Parathyroid adenoma (tissue), 2 donors: ENCODE measurements around the gene ARRB2.
A peak's percentile ranks its signal among the peaks of the same experiment; 100 is the strongest.
"Not testable (repeated sequence)": the region's sequence is repeated elsewhere in the genome, so short reads cannot be mapped to it uniquely, and the experiment has no call there.

Experiments used
- H2AFZ ChIP-seq: fragments of 300-600 bp; sonication (generic); one replicate; pipeline ENCODE4 v1.7.0; 2017; ENCODE audit warnings: antibody characterized with exemption, mild to moderate bottlenecking
- H3K27ac ChIP-seq: fragments of 300-600 bp; sonication (generic); one replicate; pipeline ENCODE4 v1.7.0; 2017
- H3K27me3 ChIP-seq: fragments of 300-600 bp; sonication (generic); one replicate; pipeline ENCODE4 v1.7.0; 2017; ENCODE audit warnings: low read length; ENCODE audit not compliant: control insufficient read depth, insufficient read depth
- H3K36me3 ChIP-seq: fragments of 300-600 bp; sonication (generic); one replicate; pipeline ENCODE4 v1.7.0; 2017; ENCODE audit warnings: low read length; ENCODE audit not compliant: control insufficient read depth, insufficient read depth
- H3K4me1 ChIP-seq: fragments of 300-600 bp; sonication (generic); one replicate; pipeline ENCODE4 v1.7.0; 2017; ENCODE audit warnings: control low read depth
- H3K4me2 ChIP-seq: fragments of 300-600 bp; sonication (generic); one replicate; pipeline ENCODE4 v1.7.0; 2017; ENCODE audit warnings: low read length
- H3K4me3 ChIP-seq: fragments of 300-600 bp; sonication (generic); one replicate; pipeline ENCODE4 v1.7.0; 2017; ENCODE audit warnings: low read depth, low read length
- H3K79me2 ChIP-seq: fragments of 300-600 bp; sonication (generic); one replicate; pipeline ENCODE4 v1.7.0; 2017; ENCODE audit warnings: control low read depth
- H3K9ac ChIP-seq: fragments of 300-600 bp; sonication (generic); one replicate; pipeline ENCODE4 v1.7.0; 2017; ENCODE audit warnings: mild to moderate bottlenecking
- H3K9me3 ChIP-seq: fragments of 300-600 bp; sonication (generic); one replicate; pipeline ENCODE4 v1.7.0; 2017; ENCODE audit warnings: low read length; ENCODE audit not compliant: control insufficient read depth
- TF ChIP-seq, protein P1 (sequence below): fragments of 300-600 bp; sonication (generic); IDR thresholded peaks from one replicate; pipeline ENCODE4 v1.7.0; 2017; ENCODE audit warnings: antibody characterized with exemption, mild to moderate bottlenecking
- donor health status: primary hyperparathyroidism.

The ARRB2 gene

GRCh38 chr17:4696437-4696805 is 14.0 kb upstream of the ARRB2 start:
- H3K9me3 ChIP-seq: no peaks in the 10 kb centered on the region

GRCh38 chr17:4699401-4700056 is 10.9 kb upstream of the ARRB2 start:
- H2AFZ ChIP-seq, H3K36me3 ChIP-seq: not testable (repeated sequence)

More at GRCh38 chr17:4696437-4696805, 14.0 kb upstream of the ARRB2 start:
- Histone ChIP-seq H3K4me1 (no peaks in the 10 kb centered on the region), H3K27me3 (no peaks in the 10 kb centered on the region), H2AFZ (no peak overlapping the region), H3K79me2 (peaks cover 31% of the 10 kb centered on the region), H3K27ac (no peak overlapping the region), H3K9ac (no peak overlapping the region), H3K4me2 (no peak overlapping the region), H3K36me3 (no peaks in the 10 kb centered on the region), H3K4me3 (no peak overlapping the region)
- TF ChIP-seq, protein P1, sequence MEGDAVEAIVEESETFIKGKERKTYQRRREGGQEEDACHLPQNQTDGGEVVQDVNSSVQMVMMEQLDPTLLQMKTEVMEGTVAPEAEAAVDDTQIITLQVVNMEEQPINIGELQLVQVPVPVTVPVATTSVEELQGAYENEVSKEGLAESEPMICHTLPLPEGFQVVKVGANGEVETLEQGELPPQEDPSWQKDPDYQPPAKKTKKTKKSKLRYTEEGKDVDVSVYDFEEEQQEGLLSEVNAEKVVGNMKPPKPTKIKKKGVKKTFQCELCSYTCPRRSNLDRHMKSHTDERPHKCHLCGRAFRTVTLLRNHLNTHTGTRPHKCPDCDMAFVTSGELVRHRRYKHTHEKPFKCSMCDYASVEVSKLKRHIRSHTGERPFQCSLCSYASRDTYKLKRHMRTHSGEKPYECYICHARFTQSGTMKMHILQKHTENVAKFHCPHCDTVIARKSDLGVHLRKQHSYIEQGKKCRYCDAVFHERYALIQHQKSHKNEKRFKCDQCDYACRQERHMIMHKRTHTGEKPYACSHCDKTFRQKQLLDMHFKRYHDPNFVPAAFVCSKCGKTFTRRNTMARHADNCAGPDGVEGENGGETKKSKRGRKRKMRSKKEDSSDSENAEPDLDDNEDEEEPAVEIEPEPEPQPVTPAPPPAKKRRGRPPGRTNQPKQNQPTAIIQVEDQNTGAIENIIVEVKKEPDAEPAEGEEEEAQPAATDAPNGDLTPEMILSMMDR: no peak

GRCh38 chr17:4701116-4701515 is 9.3 kb upstream of the ARRB2 start:
- TF ChIP-seq, protein P1: no peak
- Histone ChIP-seq H3K9me3 (no peaks in the 10 kb centered on the region), H3K27me3 (no peaks in the 10 kb centered on the region), H3K27ac (no peak overlapping the region), H3K4me3 (no peak overlapping the region), H2AFZ (no peak overlapping the region), H3K4me1 (peaks cover 10% of the 10 kb centered on the region), H3K36me3 (no peaks in the 10 kb centered on the region), H3K4me2 (no peak overlapping the region), H3K9ac (no peak overlapping the region), H3K79me2 (peaks cover 21% of the 10 kb centered on the region)

More at GRCh38 chr17:4699401-4700056, 10.9 kb upstream of the ARRB2 start:
- H3K4me2 ChIP-seq, H3K27me3 ChIP-seq, H3K9me3 ChIP-seq, H3K9ac ChIP-seq, H3K27ac ChIP-seq, H3K4me3 ChIP-seq: not testable (repeated sequence)
- Histone ChIP-seq H3K79me2 (peaks cover 28% of the 10 kb centered on the region), H3K4me1 (peaks cover 10% of the 10 kb centered on the region)

DNA sequence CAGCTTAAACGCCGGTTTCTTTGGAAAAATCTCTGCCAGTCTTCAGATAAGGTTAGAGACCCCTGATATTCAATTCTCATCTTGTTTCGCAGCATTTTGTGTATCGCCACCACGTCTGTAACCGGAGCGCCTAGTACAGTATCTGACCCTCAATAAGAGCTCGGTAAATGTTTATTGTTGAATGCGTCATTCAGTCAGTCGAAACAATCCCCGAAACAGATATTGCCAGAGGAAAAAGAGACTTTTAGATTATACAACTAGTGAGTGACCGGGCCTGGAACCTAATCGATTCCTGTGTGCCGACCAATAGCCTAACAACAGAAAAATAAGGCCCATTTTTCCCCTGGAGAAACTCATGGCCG is 7.1 kb upstream of the ARRB2 start:
- TF ChIP-seq, protein P1: no peak
- Histone ChIP-seq H3K27ac (peak overlapping the region; percentile 74), H3K79me2 (peaks cover 21% of the 10 kb centered on the region), H3K36me3 (no peaks in the 10 kb centered on the region), H3K4me1 (peaks cover 10% of the 10 kb centered on the region), H3K9ac (peak overlapping the region; percentile 75), H3K27me3 (no peaks in the 10 kb centered on the region), H2AFZ (peak overlapping the region; percentile 97), H3K9me3 (no peaks in the 10 kb centered on the region), H3K4me2 (peak overlapping the region; percentile 88), H3K4me3 (peak overlapping the region; percentile 86)

- H3K4me2 ChIP-seq: peak overlapping the region; percentile 88
- H3K9ac ChIP-seq, H3K9me3 ChIP-seq, H3K36me3 ChIP-seq, H3K27me3 ChIP-seq: not testable (repeated sequence)
- peak overlapping the region; percentile 97 for H2AFZ ChIP-seq
- H3K4me1 ChIP-seq: peaks cover 13% of the 10 kb centered on the region
- peak overlapping the region; percentile 86 for H3K4me3 ChIP-seq
- peak overlapping the region; percentile 74 for H3K27ac ChIP-seq
- H3K79me2 ChIP-seq: peaks cover 21% of the 10 kb centered on the region
These were observed 5.9 kb upstream of the ARRB2 start for GRCh38 chr17:4704574-4704907.

GRCh38 chr17:4704991-4705390 is 5.4 kb upstream of the ARRB2 start:
- TF ChIP-seq, protein P1: no peak
- Histone ChIP-seq H3K27ac (no peak overlapping the region), H3K9me3 (no peaks in the 10 kb centered on the region), H3K9ac (no peak overlapping the region), H2AFZ (no peak overlapping the region), H3K4me3 (no peak overlapping the region), H3K4me2 (no peak overlapping the region), H3K36me3 (no peaks in the 10 kb centered on the region), H3K79me2 (peaks cover 20% of the 10 kb centered on the region), H3K27me3 (no peaks in the 10 kb centered on the region), H3K4me1 (peaks cover 13% of the 10 kb centered on the region)
